Heart right ventricle (tissue), 16 donors: ENCODE data around the gene PAK6. TPM values are rescaled to one million over a fixed set of nuclear protein-coding genes. Genes with fewer than 3 reads are reported as not detected.

Experiments
- ATAC-seq, 8 donors: fragments of 200-7000 bp; cut with Tn5 transposase; one replicate each; pipeline ENCODE4 v1.9.1; 2020; ENCODE audit warnings: mild to moderate bottlenecking in 8 of 8, moderate library complexity in 8 of 8, moderate number of reproducible peaks in 1 of 8
- DNase-seq, 2 donors: peaks; one replicate each; pipeline ENCODE4 v3.0.0-alpha.2; 2020
- H3K27ac ChIP-seq, 10 donors: fragments of 200-600 bp; sonication (generic) in 2 of 10; one replicate each; pipeline versions ENCODE4 v1.5.0 to v1.8.0; 2020 to 2022; ENCODE audit warnings: mild to moderate bottlenecking in 3 of 10
- H3K27me3 ChIP-seq, 7 donors: fragments of 200-600 bp; one replicate each; pipeline ENCODE4 v1.8.0; 2021 to 2022; ENCODE audit warnings: mild to moderate bottlenecking in 2 of 7
- H3K36me3 ChIP-seq, 9 donors: fragments of 200-600 bp; sonication (generic) in 1 of 9; one replicate each; pipeline versions ENCODE4 v1.5.0 to v1.8.0; 2020 to 2022; ENCODE audit warnings: mild to moderate bottlenecking in 2 of 9
- H3K4me1 ChIP-seq, 9 donors: fragments of 200-600 bp; sonication (generic) in 1 of 9; one replicate each; pipeline versions ENCODE4 v1.5.0 to v1.8.0; 2020 to 2022; ENCODE audit warnings: mild to moderate bottlenecking in 4 of 9
- H3K4me3 ChIP-seq, 10 donors: fragments of 200-600 bp; sonication (generic) in 2 of 10; one replicate each; pipeline versions ENCODE4 v1.5.0 to v1.8.0; 2020 to 2022; ENCODE audit warnings: mild to moderate bottlenecking in 7 of 10, moderate library complexity in 2 of 10
- H3K9me3 ChIP-seq, 11 donors: fragments of 200-600 bp in 10 of 11; sonication (generic) in 2 of 11; one replicate each; pipeline versions ENCODE4 v1.5.0 to v1.8.0; 2013 to 2022; ENCODE audit warnings: mild to moderate bottlenecking in 2 of 11, control low read depth in 1 of 11, moderate library complexity in 1 of 11
- CTCF ChIP-seq, 9 donors: fragments of 200-600 bp; sonication (generic) in 2 of 9; IDR thresholded peaks; one replicate each; pipeline versions ENCODE4 v1.5.0 to v1.8.0; 2021 to 2022; ENCODE audit warnings: antibody characterized with exemption in 9 of 9, mild to moderate bottlenecking in 5 of 9, moderate library complexity in 1 of 9
- WGBS, 2 donors: extraction: QIAGEN DNeasy Blood & Tissue Kit; methylation state at CpG; one replicate each; pipeline ENCODE4 v1.1.7; 2013; ENCODE audit warnings: inconsistent platforms in 1 of 2; 5-methylcytosine and 5-hydroxymethylcytosine counted together
- intact Hi-C, 10 donors: fragments of 100-400 bp; cut with DNase I; formaldehyde crosslinking; loops; one replicate each; pipeline versions ENCODE4 v1.11.1 to v1.14.2; 2022
- polyA plus RNA-seq, 2 donors: library from polyadenylated mRNA; stranded (reverse); fragments of 200-250 nt; gene quantifications; one replicate each; pipeline ENCODE4 v1.2.3, GENCODE V29; 2013
- total RNA-seq, 10 donors: library from RNA; stranded (reverse); fragmentation: NEBNext Ultra II Directional in 3 of 10; extraction: Animal tissue kit (Norgen Biotek cat#: 25700) in 3 of 10; gene quantifications; one replicate each; pipeline versions ENCODE4 v1.2.1 to v1.2.4, GENCODE V29; 2021 to 2023
- donor health status: Arrhythmogenic right ventricular cardiomyopathy.
- donor health status: ischemic (EF 13 %, LVEDD 7.1; RV severe dilation, severe dysfunction).
- donor health status: healthy with polysubstance abuse.
- donor health status: DM: no; HTN: yes; CAD: no.
- donor health status: DM: no; HTN: no; CAD: no.
- donor health status: ischemic (EF 25% LVEDD 6.9; RV normal size, moderate dysfunction).
- donor health status: ischemic (EF 25% LVEDD 5.7; RV mildly dilated, moderate dysfunction).
- donor health status: healthy.
- donor health status: DM: yes; HTN: yes; CAD: no.
- donor health status: Ischemic cardiomyopathy.
- donor health status: ischemic (EF 35%, LVEDD 5.7; RV mildly dilated, moderate dysfunction).
- donor health status: nonischemic (EF 11% LVEDD 7.7; RV severe dilation, severe dysfunction).
- donor health status: DM: yes; HTN: yes; CAD: no.
- donor health status: PGD.
- donor health status: ischemic (EF 29% LVEDD 5.4; RV normal size, mild dysfunction).
- donor health status: nonischemic (EF 23%, LVEDD 6.1; RV moderate dilation, normal function).

The PAK6 gene
- total and polyA plus RNA-seq, 12 donors: 0.48 to 14.1 (median 7.4) TPM

- ATAC-seq: no peak
Measured at GRCh38 chr15:40306908-40307307, 68.0 kb downstream of the PAK6 start.

DNA sequence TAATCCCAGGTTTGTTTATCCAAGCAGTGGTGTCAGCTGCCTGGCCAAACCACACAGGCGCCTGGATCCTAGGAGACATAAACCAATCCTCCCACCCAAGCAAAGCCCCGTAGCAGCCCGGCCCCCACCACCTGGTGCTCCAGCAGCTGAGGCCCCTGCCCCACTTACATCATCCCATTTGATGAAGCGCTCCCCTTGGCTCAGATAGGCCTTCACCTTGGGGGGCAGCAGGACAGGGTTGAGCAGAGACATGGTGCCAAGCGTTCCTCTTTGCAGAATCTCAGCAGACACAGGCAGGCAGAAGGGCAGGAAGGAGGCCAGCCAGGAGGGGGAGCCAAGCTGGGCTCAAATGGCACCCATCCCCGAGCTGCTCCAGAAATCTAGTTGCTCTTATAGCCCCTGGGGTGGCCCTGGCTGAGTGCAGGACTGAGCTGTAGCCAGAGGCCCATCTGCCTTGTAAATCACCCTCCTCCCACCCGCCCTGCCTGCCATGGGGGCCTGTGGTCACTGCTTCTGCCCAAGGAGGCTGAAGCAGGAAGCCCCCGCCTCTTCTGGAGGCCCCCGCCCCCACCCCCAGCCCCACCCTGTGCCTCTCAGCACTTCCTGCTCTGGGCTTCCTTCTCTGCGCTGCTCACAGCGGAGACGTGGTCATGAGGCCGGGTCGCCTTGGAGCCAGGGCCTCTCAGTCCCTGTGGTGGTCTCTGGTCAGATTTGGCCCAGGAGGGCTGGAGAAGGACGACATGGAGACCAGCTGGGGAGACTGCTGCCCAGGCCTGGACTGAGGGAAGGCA, 68.8 kb downstream of the PAK6 start, which contains the start of gene PLCB2:
Gene PLCB2 (minus strand): TSS at position 515 of the 791 bp plus-strand sequence. CDS start 263 bp downstream, at position 252.
- peak within 1 kb of the TSS in 7 of 10 donors; percentile 21 to 60 (median 35) for H3K4me3 ChIP-seq
- peaks cover 0 to 12% (median 0%) of the 10 kb centered on the region in 9 donors for H3K36me3 ChIP-seq
- intact Hi-C loops: no loop called here
- peak within 1 kb of the TSS in 4 of 10 donors; percentile 27 to 98 (median 59) for H3K27ac ChIP-seq
- peak in 7 of 9 donors; percentile 11 to 42 (median 24) for TF ChIP-seq CTCF (IDR thresholded peaks at IDR 0.05)
- H3K9me3 ChIP-seq: no peaks in the 10 kb centered on the region
- DNase-seq: peak in 1 of 2 donors; percentile 40
- 49 to 63% methylated on average over 15 of the region's 15 CpGs for WGBS, 2 donors
- H3K4me1 ChIP-seq: peaks cover 0 to 42% (median 0%) of the 10 kb centered on the region in 9 donors
- H3K27me3 ChIP-seq: peaks cover 0 to 3% (median 0%) of the 10 kb centered on the region in 7 donors
- peak; percentile 45 to 82 (median 66) for ATAC-seq

More at GRCh38 chr15:40306908-40307307, 68.0 kb downstream of the PAK6 start:
- peaks cover 0 to 3% (median 0%) of the 10 kb centered on the region in 7 donors for H3K27me3 ChIP-seq
- no peak for DNase-seq
- TF ChIP-seq CTCF (IDR thresholded peaks at IDR 0.05): no peak
- intact Hi-C loops: no loop called here
- 86 to 89% methylated on average over 7 of the region's 7 CpGs for WGBS, 2 donors
- peak overlapping the region in 3 of 10 donors; percentile 19 to 98 (median 34) for H3K27ac ChIP-seq
- H3K4me3 ChIP-seq: peak overlapping the region in 7 of 10 donors; percentile 10 to 60 (median 35)
- peaks cover 0 to 19% (median 0%) of the 10 kb centered on the region in 9 donors for H3K36me3 ChIP-seq
- peaks cover 2 to 49% (median 3%) of the 10 kb centered on the region in 9 donors for H3K4me1 ChIP-seq
- H3K9me3 ChIP-seq: no peaks in the 10 kb centered on the region

GRCh38 chr15:40309344-40309862, 70.5 kb downstream of the PAK6 start:
- intact Hi-C loops: no loop called here

More at GRCh38 chr15:40309344-40309862, 70.5 kb downstream of the PAK6 start:
- H3K27ac ChIP-seq: peak overlapping the region in 1 of 10 donors; percentile 98
- peak overlapping the region in 1 of 10 donors; percentile 60 for H3K4me3 ChIP-seq
- no peak for DNase-seq
- ATAC-seq: no peak
- 74 to 82% methylated on average over 8 of the region's 8 CpGs for WGBS, 2 donors
- H3K36me3 ChIP-seq: no peaks in the 10 kb centered on the region
- peaks cover 0 to 48% (median 7%) of the 10 kb centered on the region in 9 donors for H3K4me1 ChIP-seq
- H3K27me3 ChIP-seq: peaks cover 0 to 3% (median 0%) of the 10 kb centered on the region in 7 donors
- no peaks in the 10 kb centered on the region for H3K9me3 ChIP-seq
- no peak for TF ChIP-seq CTCF (IDR thresholded peaks at IDR 0.05)
